Endothelial cell (in vitro differentiated cells): ENCODE measurements around the gene VAV2. TPM values are rescaled to one million over a fixed set of nuclear protein-coding genes. Genes with fewer than 3 reads are reported as not detected.

Experiments
- DNase-seq: peaks from one replicate; pipeline ENCODE4 v3.0.0; 2021; ENCODE audit warnings: low spot score
- H3K27ac Mint-ChIP-seq: one replicate; pipeline ENCODE4 v1.8.0; 2021; ENCODE audit warnings: mixed read lengths, inconsistent platforms; ENCODE audit not compliant: unreplicated experiment
- H3K27me3 Mint-ChIP-seq: one replicate; pipeline ENCODE4 v1.8.0; 2021; ENCODE audit warnings: mild to moderate bottlenecking, moderate library complexity, mixed read lengths, inconsistent platforms; ENCODE audit not compliant: unreplicated experiment
- H3K36me3 Mint-ChIP-seq: one replicate; pipeline ENCODE4 v1.8.0; 2021; ENCODE audit warnings: mild to moderate bottlenecking, low read depth, mixed read lengths, inconsistent platforms; ENCODE audit not compliant: unreplicated experiment
- H3K4me1 Mint-ChIP-seq: one replicate; pipeline ENCODE4 v1.8.0; 2021; ENCODE audit warnings: mild to moderate bottlenecking, mixed read lengths, inconsistent platforms; ENCODE audit not compliant: unreplicated experiment
- H3K4me3 Mint-ChIP-seq: one replicate; pipeline ENCODE4 v1.8.0; 2021; ENCODE audit warnings: mild to moderate bottlenecking, mixed read lengths, inconsistent platforms; ENCODE audit not compliant: unreplicated experiment
- H3K9me3 Mint-ChIP-seq: one replicate; pipeline ENCODE4 v1.8.0; 2021; ENCODE audit warnings: mixed read lengths, inconsistent platforms; ENCODE audit not compliant: unreplicated experiment
- total RNA-seq: library from RNA; stranded (reverse); fragmentation: NEBNext Ultra II Directional; extraction: Animal tissue kit (Norgen Biotek cat#: 25700); gene quantifications from one replicate; pipeline ENCODE4 v1.2.1, GENCODE V29; 2021; ENCODE audit not compliant: unreplicated experiment
- TF ChIP-seq, protein P1 (sequence below): fragments of 200-600 bp; sonication (generic); IDR thresholded peaks from one replicate; pipeline ENCODE4 v1.5.0; 2021; ENCODE audit warnings: antibody characterized with exemption; ENCODE audit not compliant: unreplicated experiment

Gene VAV2
- total RNA-seq, 1 donor from 2014 or later = 27.2 TPM

DNA sequence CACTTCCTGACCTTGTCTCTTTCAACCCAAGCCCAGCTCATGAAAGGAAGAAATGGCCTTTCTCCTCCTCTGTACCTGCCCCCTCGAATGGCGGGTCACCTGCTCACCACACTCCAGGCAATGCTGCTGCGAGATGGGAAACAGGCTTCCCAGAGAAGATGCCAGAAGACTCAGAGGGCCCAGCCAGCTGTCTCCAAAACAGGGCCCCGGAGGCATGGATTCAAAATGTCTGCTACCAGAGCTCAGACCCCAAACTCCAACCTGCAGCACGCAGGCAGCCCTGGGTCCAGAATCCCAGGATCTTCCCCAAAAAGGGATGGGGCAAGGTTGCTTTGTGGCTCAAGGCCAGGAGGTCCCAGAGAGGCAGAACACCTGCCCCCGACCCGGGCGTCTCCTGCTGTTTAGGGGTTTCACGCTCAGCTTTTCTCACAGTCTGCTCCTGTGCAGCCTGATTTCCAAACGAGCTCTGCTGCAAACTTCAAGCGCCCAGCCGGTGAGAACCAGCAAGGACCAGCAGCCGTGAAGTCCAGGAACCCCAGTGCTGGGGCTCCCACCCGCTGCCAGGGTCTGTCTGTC lies 42.5 kb downstream of the VAV2 start:
- H3K36me3 Mint-ChIP-seq = no peaks in the 10 kb centered on the region
- peaks cover 17% of the 10 kb centered on the region for H3K27me3 Mint-ChIP-seq
- no peaks in the 10 kb centered on the region for H3K9me3 Mint-ChIP-seq
- peaks cover 17% of the 10 kb centered on the region for H3K4me1 Mint-ChIP-seq
- H3K4me3 Mint-ChIP-seq = no peak overlapping the region
- DNase-seq = no peak
- TF ChIP-seq, protein P1, sequence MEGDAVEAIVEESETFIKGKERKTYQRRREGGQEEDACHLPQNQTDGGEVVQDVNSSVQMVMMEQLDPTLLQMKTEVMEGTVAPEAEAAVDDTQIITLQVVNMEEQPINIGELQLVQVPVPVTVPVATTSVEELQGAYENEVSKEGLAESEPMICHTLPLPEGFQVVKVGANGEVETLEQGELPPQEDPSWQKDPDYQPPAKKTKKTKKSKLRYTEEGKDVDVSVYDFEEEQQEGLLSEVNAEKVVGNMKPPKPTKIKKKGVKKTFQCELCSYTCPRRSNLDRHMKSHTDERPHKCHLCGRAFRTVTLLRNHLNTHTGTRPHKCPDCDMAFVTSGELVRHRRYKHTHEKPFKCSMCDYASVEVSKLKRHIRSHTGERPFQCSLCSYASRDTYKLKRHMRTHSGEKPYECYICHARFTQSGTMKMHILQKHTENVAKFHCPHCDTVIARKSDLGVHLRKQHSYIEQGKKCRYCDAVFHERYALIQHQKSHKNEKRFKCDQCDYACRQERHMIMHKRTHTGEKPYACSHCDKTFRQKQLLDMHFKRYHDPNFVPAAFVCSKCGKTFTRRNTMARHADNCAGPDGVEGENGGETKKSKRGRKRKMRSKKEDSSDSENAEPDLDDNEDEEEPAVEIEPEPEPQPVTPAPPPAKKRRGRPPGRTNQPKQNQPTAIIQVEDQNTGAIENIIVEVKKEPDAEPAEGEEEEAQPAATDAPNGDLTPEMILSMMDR = no peak
- H3K27ac Mint-ChIP-seq = no peak overlapping the region

DNA sequence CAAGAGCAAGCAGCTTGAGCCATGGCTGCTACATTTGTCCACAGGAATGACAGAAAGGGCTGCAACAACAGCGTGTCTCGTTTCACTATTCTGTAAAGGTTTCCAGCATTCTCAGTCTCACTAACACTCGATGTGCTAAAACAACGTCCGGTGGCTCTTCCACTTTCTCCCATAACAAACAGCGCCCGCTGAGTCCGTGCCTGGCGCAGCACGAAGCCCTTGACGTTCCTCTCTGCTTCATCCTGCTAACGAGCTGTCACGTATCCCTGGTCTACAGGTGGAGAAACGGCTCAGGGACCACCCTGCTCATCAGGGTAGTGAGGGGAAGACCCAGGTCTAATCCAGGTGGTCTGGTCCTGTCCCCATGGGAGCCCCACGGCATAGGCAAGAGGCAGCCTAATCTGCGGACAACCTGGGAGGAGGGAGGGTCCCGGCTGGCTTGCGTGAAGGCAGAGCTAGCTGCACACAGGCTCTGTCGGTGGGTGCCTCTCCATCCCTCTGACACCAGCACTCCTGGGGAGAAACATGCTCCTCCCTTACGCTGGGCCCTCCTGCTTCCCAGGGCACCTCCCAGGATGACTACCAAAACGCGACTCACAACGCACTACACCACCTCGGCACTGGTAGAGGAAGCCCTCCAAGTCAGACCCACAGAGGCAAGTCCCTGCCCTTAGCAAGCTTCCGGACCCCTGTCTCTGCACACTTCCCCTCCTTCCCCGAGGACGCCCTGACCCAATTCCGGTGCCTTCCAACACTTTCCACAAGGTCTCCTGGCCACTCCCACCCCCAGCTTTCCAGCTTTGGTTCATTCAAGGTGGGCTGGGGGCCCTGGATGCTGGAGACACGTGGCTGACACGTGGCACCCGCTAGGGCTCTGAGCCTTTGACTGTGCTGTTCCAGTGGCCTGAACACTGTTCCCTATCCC lies 43.3 kb downstream of the VAV2 start:
- Mint-ChIP-seq H3K4me1 (peaks cover 10% of the 10 kb centered on the region), H3K36me3 (no peaks in the 10 kb centered on the region)

GRCh38 chr9:133948131-133948530 lies 44.0 kb downstream of the VAV2 start:
- Mint-ChIP-seq H3K4me3 (no peak overlapping the region), H3K27ac (no peak overlapping the region), H3K27me3 (peaks cover 7% of the 10 kb centered on the region), H3K9me3 (no peaks in the 10 kb centered on the region), H3K4me1 (peaks cover 10% of the 10 kb centered on the region), H3K36me3 (no peaks in the 10 kb centered on the region)
- TF ChIP-seq, protein P1 = no peak
- DNase-seq = no peak

More for the DNA sequence above, 43.3 kb downstream of the VAV2 start:
- DNase-seq = no peak
- Mint-ChIP-seq H3K9me3 (no peaks in the 10 kb centered on the region), H3K27ac (no peak overlapping the region), H3K4me3 (no peak overlapping the region), H3K27me3 (peaks cover 9% of the 10 kb centered on the region)
- TF ChIP-seq, protein P1 = no peak

GRCh38 chr9:133946840-133947486 lies 45.2 kb downstream of the VAV2 start:
- no peaks in the 10 kb centered on the region for H3K9me3 Mint-ChIP-seq
- H3K4me1 Mint-ChIP-seq = peaks cover 10% of the 10 kb centered on the region
- H3K27ac Mint-ChIP-seq = no peak overlapping the region

More at GRCh38 chr9:133946840-133947486, 45.2 kb downstream of the VAV2 start:
- no peak for DNase-seq
- TF ChIP-seq, protein P1 = no peak
- peaks cover 8% of the 10 kb centered on the region for H3K27me3 Mint-ChIP-seq
- H3K4me3 Mint-ChIP-seq = no peak overlapping the region
- H3K36me3 Mint-ChIP-seq = no peaks in the 10 kb centered on the region
